SKM-1 treated with dmso at 0.1 percent for 144 hours (cell line): ENCODE data around the gene AGPAT4.

Experiments used
- DNase-seq: peaks from one replicate; lab custom pipeline; 2025; ENCODE audit not compliant: unreplicated experiment; lab: John Stamatoyannopoulos, UW

Gene AGPAT4

GRCh38 chr6:161256407-161256806 is 17.5 kb downstream of the AGPAT4 start:
- no peak for DNase-seq

- no peak for DNase-seq
These were observed 18.3 kb downstream of the AGPAT4 start for GRCh38 chr6:161255518-161255917.

GRCh38 chr6:161254464-161255253 is 19.2 kb downstream of the AGPAT4 start:
- no peak for DNase-seq

GRCh38 chr6:161254126-161254463 is 19.8 kb downstream of the AGPAT4 start:
- DNase-seq = no peak

- no peak for DNase-seq
These were observed 22.5 kb downstream of the AGPAT4 start for GRCh38 chr6:161251345-161251744.

- no peak for DNase-seq
These were observed 24.5 kb downstream of the AGPAT4 start for GRCh38 chr6:161249327-161249726.

GRCh38 chr6:161246725-161247124 is 27.1 kb downstream of the AGPAT4 start:
- no peak for DNase-seq

GRCh38 chr6:161245363-161245762 is 28.5 kb downstream of the AGPAT4 start:
- DNase-seq = no peak

GRCh38 chr6:161244725-161245124 is 29.1 kb downstream of the AGPAT4 start:
- no peak for DNase-seq

- peak; percentile 56 for DNase-seq
These were observed 30.8 kb downstream of the AGPAT4 start for GRCh38 chr6:161242779-161243693.

GRCh38 chr6:161242113-161242512 is 31.7 kb downstream of the AGPAT4 start:
- no peak for DNase-seq

GRCh38 chr6:161239001-161239400 is 34.9 kb downstream of the AGPAT4 start:
- no peak for DNase-seq

- DNase-seq = no peak
These were observed 35.4 kb downstream of the AGPAT4 start for GRCh38 chr6:161238500-161238899.

- no peak for DNase-seq
These were observed 35.8 kb downstream of the AGPAT4 start for GRCh38 chr6:161238081-161238480.

GRCh38 chr6:161237176-161237575 is 36.7 kb downstream of the AGPAT4 start:
- DNase-seq = no peak

GRCh38 chr6:161235776-161236633 is 37.9 kb downstream of the AGPAT4 start:
- no peak for DNase-seq

GRCh38 chr6:161233986-161234661 is 39.7 kb downstream of the AGPAT4 start:
- DNase-seq = no peak

GRCh38 chr6:161232467-161232866 is 41.4 kb downstream of the AGPAT4 start:
- no peak for DNase-seq

GRCh38 chr6:161232010-161232409 is 41.9 kb downstream of the AGPAT4 start:
- no peak for DNase-seq

- no peak for DNase-seq
These were observed 43.5 kb downstream of the AGPAT4 start for GRCh38 chr6:161230339-161230738.
